CD1c-positive myeloid dendritic cell (primary cell): ENCODE data around the gene GAL.

Source experiments
- DNase-seq: peaks from one replicate; pipeline ENCODE4 v3.0.0-alpha.2; 2016; ENCODE audit errors: extremely low spot score

Gene GAL

DNA sequence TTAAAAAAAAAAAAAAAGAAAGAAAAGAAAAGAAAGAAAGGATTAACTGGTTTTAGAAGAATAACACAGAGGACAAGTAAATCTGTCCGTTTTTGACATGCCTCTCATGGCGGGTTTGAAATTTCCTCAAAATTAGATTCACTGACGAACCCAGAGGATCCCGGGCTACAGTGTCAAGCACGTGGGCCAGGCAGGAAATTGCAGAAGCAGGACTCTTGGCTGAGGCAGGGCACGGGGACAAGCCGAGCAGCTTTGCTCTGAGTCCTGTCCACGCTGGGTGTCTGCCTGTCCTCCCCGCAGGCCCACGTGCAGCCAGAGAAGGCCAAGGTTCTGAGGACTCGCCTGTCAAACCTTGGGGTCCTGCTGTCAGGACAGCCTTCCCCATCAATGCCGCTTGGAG, 24.7 kb downstream of the GAL start:
- DNase-seq = no peak

DNA sequence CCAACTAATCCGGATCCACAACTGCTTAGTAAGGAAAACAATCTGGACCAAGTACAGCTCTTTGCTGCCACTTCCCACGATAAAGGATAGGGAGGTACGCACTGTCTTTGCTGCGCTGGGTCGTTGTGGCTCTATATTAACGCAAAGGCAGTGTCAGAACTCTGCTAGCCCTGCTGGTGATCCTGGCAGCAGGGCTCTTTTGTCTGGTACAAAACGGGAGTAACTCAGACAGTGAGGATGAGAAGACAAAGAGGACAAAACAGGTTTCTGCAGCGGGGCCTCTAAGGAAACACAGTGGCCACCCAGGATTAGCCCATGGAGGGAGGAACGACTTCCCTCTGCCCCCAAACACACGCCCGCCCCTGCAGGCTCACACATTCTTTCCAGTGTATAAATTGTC, 26.1 kb downstream of the GAL start:
- no peak for DNase-seq

GRCh38 chr11:68711114-68711513, 26.8 kb downstream of the GAL start:
- no peak for DNase-seq

DNA sequence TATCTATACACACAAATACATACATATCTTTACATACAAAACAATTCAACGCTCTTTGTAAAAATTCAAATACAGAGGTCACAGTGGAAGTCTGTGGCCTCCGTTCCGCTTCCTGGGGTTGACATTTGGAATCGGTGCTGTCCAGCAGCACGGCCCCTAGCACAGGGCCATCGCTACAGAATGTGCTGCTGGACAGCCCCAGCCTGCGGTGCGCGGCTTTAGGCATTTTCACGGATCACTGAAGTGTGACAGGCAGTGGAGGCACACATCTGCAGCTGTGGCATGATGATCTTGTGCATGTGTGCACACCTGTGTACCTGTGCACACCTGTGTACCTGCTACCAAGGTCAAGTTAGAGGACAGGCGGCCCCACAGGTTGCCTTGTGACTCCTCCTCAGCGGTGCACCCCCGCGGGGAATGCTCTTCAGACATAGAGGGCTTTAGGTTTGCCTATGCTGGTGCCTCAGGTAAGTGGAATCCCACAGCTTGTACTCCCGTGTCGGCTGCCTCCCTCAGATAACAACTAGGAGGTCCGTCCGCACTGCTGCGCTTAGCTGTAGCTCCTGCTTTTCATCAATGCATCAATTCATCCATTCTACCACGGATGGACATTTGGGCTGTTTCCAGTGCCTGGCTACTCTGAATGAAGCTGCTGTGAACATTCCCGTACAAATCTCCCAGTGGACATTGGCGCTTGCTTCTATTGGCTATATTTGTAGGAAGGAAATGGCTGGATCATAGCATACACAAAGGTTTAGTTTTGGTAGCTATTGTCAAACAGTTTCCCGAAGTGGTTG, 29.9 kb downstream of the GAL start:
- DNase-seq = no peak

GRCh38 chr11:68715456-68716122, 31.2 kb downstream of the GAL start:
- no peak for DNase-seq

- no peak for DNase-seq
These were observed 36.7 kb downstream of the GAL start for GRCh38 chr11:68721075-68721474.

GRCh38 chr11:68722143-68722542, 37.8 kb downstream of the GAL start:
- no peak for DNase-seq

- peak; percentile 47 for DNase-seq
These were observed 39.9 kb downstream of the GAL start for GRCh38 chr11:68724293-68724692.

DNA sequence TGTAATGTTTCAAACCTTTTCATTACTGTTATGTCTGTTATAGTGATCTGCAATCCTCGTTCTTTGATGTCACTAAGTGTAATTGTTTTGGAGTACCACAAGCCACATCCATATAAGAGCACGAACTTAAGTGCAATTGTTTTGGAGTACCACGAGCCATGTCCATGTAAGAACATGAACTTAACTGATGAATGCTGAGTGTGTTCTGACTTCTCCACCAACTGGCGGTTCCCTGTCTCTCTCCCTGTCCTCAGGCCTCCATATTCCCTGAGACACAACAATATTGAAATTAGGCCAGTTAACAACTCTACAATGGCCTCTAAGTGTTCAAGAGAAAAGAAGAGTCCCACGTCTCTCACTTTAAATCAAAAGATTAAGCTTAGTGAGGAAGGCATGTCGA, 43.4 kb downstream of the GAL start:
- no peak for DNase-seq

DNA sequence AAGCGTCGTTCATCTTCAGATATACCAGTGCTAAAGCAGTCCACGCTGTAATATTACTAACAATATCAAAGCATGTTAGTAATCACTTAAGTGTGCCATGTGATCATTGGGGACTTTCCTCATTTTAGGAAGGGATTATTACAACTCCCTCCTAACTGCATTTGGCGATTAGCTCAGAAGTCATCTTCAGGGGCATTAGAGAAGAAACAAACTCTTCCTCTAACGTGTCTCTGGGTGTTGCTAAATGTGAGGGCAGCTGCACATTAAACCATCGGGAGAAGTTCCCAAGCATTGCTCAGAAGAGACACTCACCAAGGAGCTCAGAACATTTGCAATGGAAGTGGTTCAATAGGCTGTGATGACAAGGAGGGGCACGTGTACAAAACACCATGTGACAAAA, 49.8 kb downstream of the GAL start:
- DNase-seq = peak; percentile 8

DNA sequence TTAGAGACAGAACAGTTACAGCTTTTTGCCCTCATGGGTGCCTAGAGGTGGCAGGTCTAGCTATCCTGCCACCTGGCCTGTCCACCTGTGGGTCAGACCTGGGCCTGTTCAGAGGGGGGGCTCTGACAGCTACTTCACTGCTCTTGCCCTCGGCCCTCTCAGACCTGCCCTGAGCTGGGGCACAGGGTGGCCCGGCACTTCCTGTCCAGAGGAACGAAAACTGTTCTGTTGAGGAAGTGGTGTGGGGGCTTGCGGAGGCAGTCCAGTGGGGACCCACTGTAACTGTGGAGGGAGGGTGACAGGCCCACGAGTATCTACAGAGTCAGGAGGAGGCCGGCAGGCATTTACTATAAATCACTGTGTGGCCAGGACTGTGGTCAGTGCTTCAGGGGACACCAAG, 50.8 kb downstream of the GAL start:
- peak; percentile 43 for DNase-seq

GRCh38 chr11:68735646-68736045, 51.3 kb downstream of the GAL start:
- peak; percentile 11 for DNase-seq
